NCI-H2196 (cell line): ENCODE data around the gene FOXG1.

ENCODE experiments used
- DNase-seq: peaks from one replicate; lab custom pipeline; 2025; ENCODE audit not compliant: unreplicated experiment; lab: John Stamatoyannopoulos, UW

The FOXG1 gene

DNA sequence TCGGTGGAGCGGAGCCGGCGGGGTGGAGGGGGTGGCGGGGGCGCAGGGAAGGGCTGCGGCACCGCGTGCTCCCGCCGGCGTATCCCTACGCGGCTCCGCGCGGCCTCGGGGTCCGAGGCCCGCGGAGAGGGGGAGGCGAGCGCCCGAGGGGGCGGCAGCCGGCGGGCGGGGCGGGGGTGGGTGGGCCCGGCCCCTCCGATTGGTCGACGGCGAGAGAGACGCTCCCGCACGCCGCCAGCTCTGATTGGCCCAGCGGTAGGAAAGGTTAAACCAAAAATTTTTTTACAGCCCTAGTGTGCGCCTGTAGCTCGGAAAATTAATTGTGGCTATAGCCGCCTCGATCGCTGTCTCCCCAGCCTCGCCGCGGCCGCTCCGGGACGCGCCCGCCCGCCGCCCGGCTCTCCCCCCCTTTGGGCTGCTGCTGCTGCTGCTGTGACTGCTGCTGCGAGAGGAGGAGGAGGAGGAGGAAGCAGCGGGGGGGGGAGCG lies at the start of gene FOXG1:
Gene FOXG1 (plus strand): TSS at position 319 of the 487 bp plus-strand sequence. CDS start 493 bp downstream, outside the sequence.
- no peak for DNase-seq

DNA sequence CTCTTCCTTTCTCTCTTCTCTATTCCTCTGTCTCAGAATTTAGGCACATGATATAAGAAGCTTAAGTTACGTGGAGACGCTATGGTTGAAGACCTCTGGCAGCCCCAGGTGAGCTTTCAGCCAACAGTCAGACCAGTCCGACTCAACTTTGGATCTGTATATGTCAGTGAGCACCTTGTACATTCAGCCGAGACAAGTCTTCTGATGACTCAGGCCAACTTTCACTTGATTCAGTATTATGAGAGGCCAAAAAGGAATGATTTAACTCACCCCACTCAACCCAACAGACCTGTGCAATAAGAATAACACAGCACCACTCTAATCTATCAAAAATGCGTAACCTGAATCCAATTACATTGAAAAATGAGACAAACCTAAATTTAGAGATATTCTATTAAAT lies 47.5 kb upstream of the FOXG1 start:
- DNase-seq, result no peak

DNA sequence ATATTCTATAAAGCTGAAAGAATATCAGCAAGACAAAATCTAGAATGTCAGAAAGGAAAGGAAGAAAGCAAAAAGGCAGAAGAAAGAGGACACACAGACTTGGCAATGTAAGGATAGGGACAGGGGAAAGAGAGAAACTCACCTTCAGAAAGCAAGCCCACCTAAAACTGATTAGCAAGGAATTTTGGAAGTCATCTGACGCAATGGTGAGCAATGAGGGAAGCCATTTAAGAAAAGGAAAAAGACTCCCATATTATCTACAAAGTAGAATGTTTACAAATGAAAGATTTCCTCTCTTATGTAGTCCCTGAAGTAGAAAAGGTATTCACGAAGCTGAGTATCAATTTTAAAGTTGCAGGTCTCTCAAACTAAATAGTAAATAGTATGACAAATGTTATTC lies 35.2 kb upstream of the FOXG1 start:
- no peak for DNase-seq

GRCh38 chr14:28742171-28742846 lies 24.3 kb upstream of the FOXG1 start:
- DNase-seq, result no peak

DNA sequence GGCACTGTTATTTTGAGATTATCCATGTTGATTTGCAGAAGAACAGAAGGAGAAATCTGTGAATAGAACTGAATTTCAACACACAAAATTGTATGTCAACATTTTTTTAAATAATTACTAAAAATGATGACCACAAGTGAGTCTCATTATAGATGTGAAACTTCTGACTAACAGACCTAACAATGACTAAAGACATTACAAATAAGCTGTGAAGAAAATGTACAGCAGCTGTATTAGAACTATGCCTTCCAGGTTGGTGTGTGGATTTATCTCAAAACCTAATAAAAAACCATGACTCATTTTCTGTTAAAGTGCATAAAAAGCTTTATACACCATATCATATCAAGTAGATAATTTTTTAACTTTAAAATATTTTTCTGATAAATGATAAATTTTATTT lies 22.5 kb upstream of the FOXG1 start:
- no peak for DNase-seq

- no peak for DNase-seq
Measured at GRCh38 chr14:28745176-28745575, 21.4 kb upstream of the FOXG1 start.

- no peak for DNase-seq
Measured at GRCh38 chr14:28746247-28746646, 20.3 kb upstream of the FOXG1 start.

GRCh38 chr14:28751467-28752058 lies 15.0 kb upstream of the FOXG1 start:
- peak; percentile 75 for DNase-seq

DNA sequence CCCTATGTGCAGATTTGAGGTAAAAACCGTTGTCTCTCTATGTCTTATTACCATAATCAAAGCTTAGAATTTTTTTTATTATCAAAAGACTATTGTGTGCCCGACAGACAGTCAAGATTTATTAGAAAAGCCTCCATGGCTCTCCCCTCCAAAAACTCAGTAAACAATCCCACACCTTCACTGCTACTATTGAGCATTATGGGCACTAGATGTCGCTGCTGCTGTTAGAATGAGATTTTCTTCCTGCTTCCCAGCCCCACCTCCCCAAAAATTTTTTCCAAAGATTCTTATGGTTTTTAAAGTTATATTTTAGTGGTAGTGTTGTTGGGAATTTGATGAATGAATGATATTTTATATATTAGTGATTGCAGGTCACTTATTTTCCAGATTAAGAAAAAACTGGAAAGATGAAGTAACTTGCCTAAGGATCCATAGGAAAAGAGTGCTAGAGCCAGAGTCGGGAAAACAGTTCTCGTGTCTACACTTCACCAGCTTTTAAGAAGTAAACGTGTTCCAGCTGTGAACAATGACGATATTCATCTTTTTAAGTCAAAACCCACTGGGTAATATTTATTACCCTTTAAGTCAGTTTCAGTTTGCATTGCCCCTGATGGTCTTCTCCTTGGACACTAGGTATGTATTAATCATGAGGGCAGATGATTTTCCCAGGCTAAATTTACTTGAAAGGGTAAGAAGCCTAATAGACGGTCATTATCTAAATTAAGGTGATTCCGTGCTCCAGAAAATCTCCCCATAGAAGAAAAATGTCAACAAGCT lies 12.2 kb upstream of the FOXG1 start:
- DNase-seq, result peak; percentile 75

DNA sequence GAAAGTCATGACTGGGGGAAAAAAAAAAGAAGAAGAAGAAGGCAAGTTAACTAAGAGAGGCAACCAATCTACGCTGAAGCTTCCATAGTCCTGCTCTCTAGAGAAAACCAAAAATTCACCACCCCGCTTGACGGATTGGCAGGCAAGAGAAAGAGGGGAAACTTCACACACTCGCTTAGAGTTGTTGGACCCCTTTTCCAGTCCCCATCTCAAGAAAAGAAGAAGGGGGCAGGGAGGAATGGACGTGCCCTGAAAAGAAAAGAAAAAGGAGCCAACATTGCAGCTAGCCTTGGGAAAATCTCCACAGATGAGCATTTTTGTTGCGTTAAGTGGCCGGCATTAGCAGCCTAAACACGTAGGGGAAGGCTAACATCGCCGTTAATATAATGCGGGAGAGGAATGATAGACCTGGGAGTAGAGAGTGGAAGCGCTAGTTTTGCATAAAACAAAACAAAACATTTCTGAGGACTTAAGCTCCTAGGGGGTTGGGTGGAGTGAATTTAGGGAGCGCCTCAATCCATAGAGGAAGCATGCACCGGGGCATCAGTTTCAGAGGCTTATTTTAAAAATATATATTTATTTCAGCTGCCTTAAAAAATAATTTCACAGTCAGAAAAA lies 11.3 kb upstream of the FOXG1 start:
- no peak for DNase-seq

GRCh38 chr14:28755884-28756268 lies 10.7 kb upstream of the FOXG1 start:
- no peak for DNase-seq

DNA sequence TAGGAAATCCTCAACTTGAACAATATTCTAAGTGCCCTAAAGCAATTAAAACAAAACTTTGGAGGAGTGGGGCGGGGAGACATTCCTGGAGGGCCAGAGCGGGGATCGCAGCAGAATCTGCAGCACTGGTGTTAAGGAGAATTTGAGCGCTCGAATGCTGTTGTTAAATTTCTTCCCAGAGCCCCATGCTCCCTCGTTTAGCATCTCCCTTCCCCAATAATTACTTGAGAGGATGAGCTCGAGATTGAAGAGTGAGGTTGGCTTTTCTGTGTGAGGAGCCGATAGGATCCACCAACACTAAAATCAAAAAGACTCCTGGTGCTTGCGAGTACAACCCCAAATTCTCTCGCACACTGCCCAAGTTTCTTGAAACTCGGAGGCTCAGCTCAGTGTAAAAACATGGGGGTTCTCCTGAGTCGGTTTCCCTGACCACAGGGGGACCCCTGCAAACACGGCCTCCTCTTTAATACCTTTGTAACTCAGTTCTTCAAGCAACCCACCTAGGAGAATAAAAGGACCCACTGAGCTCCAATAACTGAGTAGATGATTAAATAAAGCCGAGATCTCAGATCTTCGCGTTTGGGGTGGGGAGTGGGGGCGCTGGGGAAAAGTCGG lies 10.2 kb upstream of the FOXG1 start:
- no peak for DNase-seq

- DNase-seq, result no peak
Measured at GRCh38 chr14:28756884-28757570, 9.6 kb upstream of the FOXG1 start.

DNA sequence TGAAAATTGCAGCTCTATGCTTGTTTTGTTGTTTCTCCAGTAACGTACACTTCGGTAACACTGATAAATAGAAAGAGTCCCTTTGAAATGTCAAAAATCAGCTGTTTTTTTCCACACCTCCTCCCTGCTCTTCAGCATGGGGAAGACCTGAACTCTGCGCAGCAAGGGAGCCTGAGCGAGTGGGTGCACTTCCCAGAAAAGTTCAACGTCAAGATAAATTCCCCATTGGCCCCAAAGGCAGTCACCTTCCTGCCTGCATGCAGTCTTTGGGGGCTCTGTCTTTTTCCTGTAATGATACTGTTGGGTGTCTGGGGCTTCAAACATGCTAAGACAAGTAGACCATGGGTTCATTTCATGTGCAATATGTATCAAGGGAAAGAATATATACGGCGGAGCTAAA lies 8.8 kb upstream of the FOXG1 start:
- DNase-seq, result no peak

GRCh38 chr14:28758253-28758884 lies 8.2 kb upstream of the FOXG1 start:
- no peak for DNase-seq

DNA sequence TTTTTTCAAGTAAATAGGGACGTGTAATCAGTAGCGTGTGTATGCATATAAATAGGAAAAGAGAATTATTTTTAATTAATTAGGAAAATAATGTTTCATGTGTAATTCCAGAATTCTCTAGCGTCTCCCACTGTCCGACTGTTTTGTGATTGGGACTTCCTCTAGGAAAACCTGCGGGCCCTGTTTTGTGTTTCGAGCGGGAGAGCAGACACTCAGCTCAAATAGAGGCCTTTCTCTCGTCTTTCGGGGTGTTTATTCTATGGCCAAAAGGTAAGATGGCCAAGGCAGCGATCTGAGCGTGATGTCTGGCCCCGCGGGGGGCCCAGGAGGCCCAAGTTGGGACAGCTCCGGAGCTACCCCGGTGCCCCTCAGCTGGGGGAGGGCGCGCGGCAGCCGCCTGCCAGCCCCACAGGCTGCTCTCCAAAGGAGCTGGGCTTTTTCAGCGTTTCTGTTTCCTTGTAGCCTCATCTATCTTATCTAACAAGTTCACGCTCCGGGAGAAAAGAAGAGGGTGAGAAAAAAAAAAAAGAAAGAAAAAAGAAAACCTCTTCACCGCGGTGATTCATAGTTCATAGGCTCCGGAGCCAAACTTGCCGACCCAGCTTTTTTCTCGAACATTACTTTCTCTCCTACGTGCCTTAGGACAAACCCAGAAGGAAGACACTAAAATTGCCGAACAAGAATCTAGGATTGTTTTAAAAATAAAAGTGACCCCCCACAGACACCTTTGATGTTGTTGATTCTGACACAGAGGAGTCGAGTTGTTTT lies 7.5 kb upstream of the FOXG1 start:
- DNase-seq, result no peak

- no peak for DNase-seq
Measured at GRCh38 chr14:28759653-28760313, 6.8 kb upstream of the FOXG1 start.

GRCh38 chr14:28760431-28760996 lies 6.1 kb upstream of the FOXG1 start:
- DNase-seq, result no peak
